ENCODE data around the gene ATAD3B. TPM values are rescaled to one million over a fixed set of nuclear protein-coding genes. Genes with fewer than 3 reads are reported as not detected.

Gene ATAD3B
- polyA plus RNA-seq, 3 donors, result 2.3 to 23.3 (median 2.3) TPM

GRCh38 chr1:1529321-1529720 lies 57.8 kb downstream of the ATAD3B start:
- H3K4me2 ChIP-seq (replicated peaks; ENCODE audit: extremely low read depth, low read length, poor library complexity, severe bottlenecking), result no peak overlapping the region
- H3K9ac ChIP-seq (ENCODE audit: insufficient read depth, low read length, poor library complexity, severe bottlenecking), result no peak overlapping the region
- H3K4me1 ChIP-seq (ENCODE audit: control insufficient read depth in 1 of 2, insufficient read depth in 2 of 2, low read length in 2 of 2), result peaks cover 0 to 3% of the 10 kb centered on the region in 2 donors
- no peak overlapping the region for H3K27ac Mint-ChIP-seq
- WGBS (ENCODE audit: insufficient coverage), result 97% methylated on average over 12 of the region's 18 CpGs
- no peaks in the 10 kb centered on the region for H3K79me2 ChIP-seq (ENCODE audit: insufficient read depth, low read length)
- H3K4me3 Mint-ChIP-seq, result no peak overlapping the region
- no peak overlapping the region for H2AFZ ChIP-seq (ENCODE audit: insufficient read depth, low read depth, low read length, poor library complexity, severe bottlenecking)
- peaks cover 27 to 35% of the 10 kb centered on the region in 2 donors for H3K36me3 ChIP-seq (replicated peaks in 1 of 2; ENCODE audit: control insufficient read depth in 1 of 2, insufficient read depth in 2 of 2, low read length in 2 of 2)
- peaks cover 17 to 26% (median 21%) of the 10 kb centered on the region in 7 donors for H3K9me3 Mint-ChIP-seq
- TF ChIP-seq CTCF (IDR thresholded peaks at IDR 0.05), result no peak
- peaks cover 4% of the 10 kb centered on the region for H3K4me1 Mint-ChIP-seq
- H3K9me3 ChIP-seq (replicated peaks in 1 of 2; ENCODE audit: control insufficient read depth in 1 of 2, insufficient read depth in 1 of 2, low read length in 2 of 2), result peaks cover 6 to 28% of the 10 kb centered on the region in 2 donors
- peaks cover 29 to 68% of the 10 kb centered on the region in 2 donors for H3K36me3 Mint-ChIP-seq
- no peaks in the 10 kb centered on the region for H3K27me3 Mint-ChIP-seq (ENCODE audit: low read depth in 3 of 3)
- no peak overlapping the region for H3K27ac ChIP-seq (ENCODE audit: low read depth in 1 of 2, low read length in 2 of 2)
- no peaks in the 10 kb centered on the region for H3K27me3 ChIP-seq (ENCODE audit: control insufficient read depth in 2 of 2, insufficient read depth in 2 of 2, low read length in 2 of 2)
- intact Hi-C loops (cut with micrococcal nuclease), result no loop called here
- H3K4me3 ChIP-seq (replicated peaks in 1 of 3; ENCODE audit: low read depth in 2 of 3, low read length in 3 of 3), result no peak overlapping the region
- no peaks in the 10 kb centered on the region for H4K20me1 ChIP-seq (ENCODE audit: insufficient read depth, low read length)
- no peak for DNase-seq

GRCh38 chr1:1529936-1530335 lies 58.4 kb downstream of the ATAD3B start:
- Histone ChIP-seq H3K4me1 (ENCODE audit: control insufficient read depth in 1 of 2, insufficient read depth in 2 of 2, low read length in 2 of 2) (peaks cover 0 to 3% of the 10 kb centered on the region in 2 donors), H3K79me2 (ENCODE audit: insufficient read depth, low read length) (no peaks in the 10 kb centered on the region), H4K20me1 (ENCODE audit: insufficient read depth, low read length) (no peaks in the 10 kb centered on the region), H3K27ac (ENCODE audit: low read depth in 1 of 2, low read length in 2 of 2) (no peak overlapping the region), H3K9ac (ENCODE audit: insufficient read depth, low read length, poor library complexity, severe bottlenecking) (no peak overlapping the region), H3K4me2 (replicated peaks; ENCODE audit: extremely low read depth, low read length, poor library complexity, severe bottlenecking) (no peak overlapping the region), H3K4me3 (replicated peaks in 1 of 3; ENCODE audit: low read depth in 2 of 3, low read length in 3 of 3) (no peak overlapping the region), H3K9me3 (replicated peaks in 1 of 2; ENCODE audit: control insufficient read depth in 1 of 2, insufficient read depth in 1 of 2, low read length in 2 of 2) (peaks cover 6 to 28% of the 10 kb centered on the region in 2 donors), H3K36me3 (replicated peaks in 1 of 2; ENCODE audit: control insufficient read depth in 1 of 2, insufficient read depth in 2 of 2, low read length in 2 of 2) (peaks cover 27 to 35% of the 10 kb centered on the region in 2 donors), H2AFZ (ENCODE audit: insufficient read depth, low read depth, low read length, poor library complexity, severe bottlenecking) (no peak overlapping the region), H3K27me3 (ENCODE audit: control insufficient read depth in 2 of 2, insufficient read depth in 2 of 2, low read length in 2 of 2) (no peaks in the 10 kb centered on the region)
- peaks cover 27 to 66% of the 10 kb centered on the region in 2 donors for H3K36me3 Mint-ChIP-seq
- H3K27me3 Mint-ChIP-seq (ENCODE audit: low read depth in 3 of 3), result no peaks in the 10 kb centered on the region
- TF ChIP-seq CTCF (IDR thresholded peaks at IDR 0.05), result no peak
- WGBS (ENCODE audit: insufficient coverage), result 100% methylated on average over 6 of the region's 8 CpGs
- no peak overlapping the region for H3K4me3 Mint-ChIP-seq
- H3K4me1 Mint-ChIP-seq, result peaks cover 4% of the 10 kb centered on the region
- H3K27ac Mint-ChIP-seq, result peak overlapping the region in 2 of 7 donors; percentile 3 to 35
- H3K9me3 Mint-ChIP-seq, result peaks cover 17 to 26% (median 21%) of the 10 kb centered on the region in 7 donors
- intact Hi-C loops (cut with micrococcal nuclease), result no loop called here
- DNase-seq, result no peak

Measured in CD14-positive monocyte (primary cell).